NT2/D1 (cell line): Measurements from ENCODE around the gene LST1.

Source experiments
- DNase-seq: peaks from one replicate; pipeline ENCODE4 v3.0.0-alpha.2; 2011; ENCODE audit warnings: low read depth, low spot score
- H3K27me3 ChIP-seq: 2 replicates; pipeline ENCODE4 v1.6.0; 2011; ENCODE audit warnings: mild to moderate bottlenecking; ENCODE audit not compliant: insufficient read length, insufficient read depth
- H3K36me3 ChIP-seq: 2 replicates; pipeline ENCODE4 v1.6.1; 2011; ENCODE audit warnings: mild to moderate bottlenecking, low read length, mixed read lengths; ENCODE audit not compliant: insufficient read depth, insufficient read length
- H3K4me1 ChIP-seq: 2 replicates; pipeline ENCODE4 v1.5.1; 2011; ENCODE audit not compliant: insufficient read depth, insufficient read length
- H3K4me3 ChIP-seq: 2 replicates; pipeline ENCODE4 v1.5.1; 2011; ENCODE audit warnings: low read depth; ENCODE audit not compliant: insufficient read length
- H3K9ac ChIP-seq: 2 replicates; pipeline ENCODE4 v1.6.0; 2011; ENCODE audit warnings: low read depth; ENCODE audit not compliant: insufficient read length
- H3K9me3 ChIP-seq: 2 replicates; pipeline ENCODE4 v1.5.1; 2011; ENCODE audit warnings: mild to moderate bottlenecking, low read length; ENCODE audit not compliant: insufficient read depth
- SUZ12 ChIP-seq: IDR thresholded peaks from 2 replicates; pipeline ENCODE4 v1.6.1; 2011; ENCODE audit not compliant: insufficient read length, insufficient read depth; ENCODE audit errors: extremely low read depth
- YY1 ChIP-seq: IDR thresholded peaks from 2 replicates; pipeline ENCODE4 v1.6.1; 2011; ENCODE audit not compliant: insufficient read length, insufficient read depth
- ZNF274 ChIP-seq: IDR thresholded peaks from 2 replicates; pipeline ENCODE4 v1.6.1; 2011; ENCODE audit warnings: mild to moderate bottlenecking, low read depth, low read length

LST1 gene

DNA sequence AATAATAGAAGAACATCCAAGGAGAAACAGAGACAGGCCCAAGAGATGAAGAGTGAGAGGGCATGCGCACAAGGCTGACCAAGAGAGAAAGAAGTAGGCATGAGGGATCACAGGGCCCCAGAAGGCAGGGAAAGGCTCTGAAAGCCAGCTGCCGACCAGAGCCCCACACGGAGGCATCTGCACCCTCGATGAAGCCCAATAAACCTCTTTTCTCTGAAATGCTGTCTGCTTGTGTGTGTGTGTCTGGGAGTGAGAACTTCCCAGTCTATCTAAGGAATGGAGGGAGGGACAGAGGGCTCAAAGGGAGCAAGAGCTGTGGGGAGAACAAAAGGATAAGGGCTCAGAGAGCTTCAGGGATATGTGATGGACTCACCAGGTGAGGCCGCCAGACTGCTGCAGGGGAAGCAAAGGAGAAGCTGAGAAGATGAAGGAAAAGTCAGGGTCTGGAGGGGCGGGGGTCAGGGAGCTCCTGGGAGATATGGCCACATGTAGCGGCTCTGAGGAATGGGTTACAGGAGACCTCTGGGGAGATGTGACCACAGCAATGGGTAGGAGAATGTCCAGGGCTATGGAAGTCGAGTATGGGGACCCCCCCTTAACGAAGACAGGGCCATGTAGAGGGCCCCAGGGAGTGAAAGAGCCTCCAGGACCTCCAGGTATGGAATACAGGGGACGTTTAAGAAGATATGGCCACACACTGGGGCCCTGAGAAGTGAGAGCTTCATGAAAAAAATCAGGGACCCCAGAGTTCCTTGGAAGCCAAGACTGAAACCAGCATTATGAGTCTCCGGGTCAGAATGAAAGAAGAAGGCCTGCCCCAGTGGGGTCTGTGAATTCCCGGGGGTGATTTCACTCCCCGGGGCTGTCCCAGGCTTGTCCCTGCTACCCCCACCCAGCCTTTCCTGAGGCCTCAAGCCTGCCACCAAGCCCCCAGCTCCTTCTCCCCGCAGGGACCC, 11.7 kb upstream of the LST1 start:
- Histone ChIP-seq H3K4me1 (peaks cover 11% of the 10 kb centered on the region), H3K36me3 (peaks cover 3% of the 10 kb centered on the region), H3K9me3 (no peaks in the 10 kb centered on the region), H3K4me3 (no peak overlapping the region), H3K27me3 (no peaks in the 10 kb centered on the region), H3K9ac (no peak overlapping the region)
- no peak for DNase-seq
- TF ChIP-seq YY1 (no peak), ZNF274 (no peak), SUZ12 (no peak)

DNA sequence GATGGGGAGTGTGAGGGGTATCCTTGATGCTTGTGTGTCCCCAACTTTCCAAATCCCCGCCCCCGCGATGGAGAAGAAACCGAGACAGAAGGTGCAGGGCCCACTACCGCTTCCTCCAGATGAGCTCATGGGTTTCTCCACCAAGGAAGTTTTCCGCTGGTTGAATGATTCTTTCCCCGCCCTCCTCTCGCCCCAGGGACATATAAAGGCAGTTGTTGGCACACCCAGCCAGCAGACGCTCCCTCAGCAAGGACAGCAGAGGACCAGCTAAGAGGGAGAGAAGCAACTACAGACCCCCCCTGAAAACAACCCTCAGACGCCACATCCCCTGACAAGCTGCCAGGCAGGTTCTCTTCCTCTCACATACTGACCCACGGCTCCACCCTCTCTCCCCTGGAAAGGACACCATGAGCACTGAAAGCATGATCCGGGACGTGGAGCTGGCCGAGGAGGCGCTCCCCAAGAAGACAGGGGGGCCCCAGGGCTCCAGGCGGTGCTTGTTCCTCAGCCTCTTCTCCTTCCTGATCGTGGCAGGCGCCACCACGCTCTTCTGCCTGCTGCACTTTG, 10.7 kb upstream of the LST1 start, which contains the start of gene TNF:
TSS of gene TNF (plus strand) at position 231 of the 567 bp plus-strand sequence. CDS start at position 408, 177 bp downstream.
- DNase-seq, result no peak
- no peaks in the 10 kb centered on the region for H3K9me3 ChIP-seq
- TF ChIP-seq YY1 (no peak), SUZ12 (no peak), ZNF274 (no peak)
- H3K4me1 ChIP-seq, result peaks cover 12% of the 10 kb centered on the region
- H3K4me3 ChIP-seq, result no peak within 1 kb of the TSS
- peaks cover 3% of the 10 kb centered on the region for H3K36me3 ChIP-seq
- H3K27me3 ChIP-seq, result no peaks in the 10 kb centered on the region
- H3K9ac ChIP-seq, result no peak within 1 kb of the TSS

DNA sequence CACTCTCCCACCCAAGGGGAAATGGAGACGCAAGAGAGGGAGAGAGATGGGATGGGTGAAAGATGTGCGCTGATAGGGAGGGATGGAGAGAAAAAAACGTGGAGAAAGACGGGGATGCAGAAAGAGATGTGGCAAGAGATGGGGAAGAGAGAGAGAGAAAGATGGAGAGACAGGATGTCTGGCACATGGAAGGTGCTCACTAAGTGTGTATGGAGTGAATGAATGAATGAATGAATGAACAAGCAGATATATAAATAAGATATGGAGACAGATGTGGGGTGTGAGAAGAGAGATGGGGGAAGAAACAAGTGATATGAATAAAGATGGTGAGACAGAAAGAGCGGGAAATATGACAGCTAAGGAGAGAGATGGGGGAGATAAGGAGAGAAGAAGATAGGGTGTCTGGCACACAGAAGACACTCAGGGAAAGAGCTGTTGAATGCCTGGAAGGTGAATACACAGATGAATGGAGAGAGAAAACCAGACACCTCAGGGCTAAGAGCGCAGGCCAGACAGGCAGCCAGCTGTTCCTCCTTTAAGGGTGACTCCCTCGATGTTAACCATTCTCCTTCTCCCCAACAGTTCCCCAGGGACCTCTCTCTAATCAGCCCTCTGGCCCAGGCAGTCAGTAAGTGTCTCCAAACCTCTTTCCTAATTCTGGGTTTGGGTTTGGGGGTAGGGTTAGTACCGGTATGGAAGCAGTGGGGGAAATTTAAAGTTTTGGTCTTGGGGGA, 10.0 kb upstream of the LST1 start:
- no peak for TF ChIP-seq SUZ12
- no peak for TF ChIP-seq YY1
- no peak for TF ChIP-seq ZNF274
- DNase-seq, result no peak
- Histone ChIP-seq H3K4me1 (peaks cover 14% of the 10 kb centered on the region), H3K27me3 (no peaks in the 10 kb centered on the region), H3K4me3 (no peak overlapping the region), H3K36me3 (peaks cover 3% of the 10 kb centered on the region), H3K9ac (no peak overlapping the region), H3K9me3 (no peaks in the 10 kb centered on the region)

DNA sequence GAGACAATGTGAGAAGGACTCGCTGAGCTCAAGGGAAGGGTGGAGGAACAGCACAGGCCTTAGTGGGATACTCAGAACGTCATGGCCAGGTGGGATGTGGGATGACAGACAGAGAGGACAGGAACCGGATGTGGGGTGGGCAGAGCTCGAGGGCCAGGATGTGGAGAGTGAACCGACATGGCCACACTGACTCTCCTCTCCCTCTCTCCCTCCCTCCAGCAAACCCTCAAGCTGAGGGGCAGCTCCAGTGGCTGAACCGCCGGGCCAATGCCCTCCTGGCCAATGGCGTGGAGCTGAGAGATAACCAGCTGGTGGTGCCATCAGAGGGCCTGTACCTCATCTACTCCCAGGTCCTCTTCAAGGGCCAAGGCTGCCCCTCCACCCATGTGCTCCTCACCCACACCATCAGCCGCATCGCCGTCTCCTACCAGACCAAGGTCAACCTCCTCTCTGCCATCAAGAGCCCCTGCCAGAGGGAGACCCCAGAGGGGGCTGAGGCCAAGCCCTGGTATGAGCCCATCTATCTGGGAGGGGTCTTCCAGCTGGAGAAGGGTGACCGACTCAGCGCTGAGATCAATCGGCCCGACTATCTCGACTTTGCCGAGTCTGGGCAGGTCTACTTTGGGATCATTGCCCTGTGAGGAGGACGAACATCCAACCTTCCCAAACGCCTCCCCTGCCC, 9.0 kb upstream of the LST1 start:
- DNase-seq, result no peak
- Histone ChIP-seq H3K4me3 (no peak overlapping the region), H3K27me3 (no peaks in the 10 kb centered on the region), H3K9ac (no peak overlapping the region), H3K4me1 (peaks cover 18% of the 10 kb centered on the region), H3K36me3 (peaks cover 3% of the 10 kb centered on the region), H3K9me3 (no peaks in the 10 kb centered on the region)
- TF ChIP-seq ZNF274 (no peak), YY1 (no peak), SUZ12 (no peak)

DNA sequence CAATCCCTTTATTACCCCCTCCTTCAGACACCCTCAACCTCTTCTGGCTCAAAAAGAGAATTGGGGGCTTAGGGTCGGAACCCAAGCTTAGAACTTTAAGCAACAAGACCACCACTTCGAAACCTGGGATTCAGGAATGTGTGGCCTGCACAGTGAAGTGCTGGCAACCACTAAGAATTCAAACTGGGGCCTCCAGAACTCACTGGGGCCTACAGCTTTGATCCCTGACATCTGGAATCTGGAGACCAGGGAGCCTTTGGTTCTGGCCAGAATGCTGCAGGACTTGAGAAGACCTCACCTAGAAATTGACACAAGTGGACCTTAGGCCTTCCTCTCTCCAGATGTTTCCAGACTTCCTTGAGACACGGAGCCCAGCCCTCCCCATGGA, 8.5 kb upstream of the LST1 start:
- H3K9ac ChIP-seq, result no peak overlapping the region
- peaks cover 16% of the 10 kb centered on the region for H3K4me1 ChIP-seq
- H3K9me3 ChIP-seq, result no peaks in the 10 kb centered on the region
- H3K36me3 ChIP-seq, result peaks cover 3% of the 10 kb centered on the region
- no peaks in the 10 kb centered on the region for H3K27me3 ChIP-seq
- no peak overlapping the region for H3K4me3 ChIP-seq
- no peak for TF ChIP-seq SUZ12
- TF ChIP-seq YY1, result no peak
- no peak for TF ChIP-seq ZNF274
- no peak for DNase-seq

- Histone ChIP-seq H3K27me3 (no peaks in the 10 kb centered on the region), H3K9ac (no peak overlapping the region), H3K9me3 (no peaks in the 10 kb centered on the region), H3K36me3 (peaks cover 3% of the 10 kb centered on the region), H3K4me1 (peaks cover 13% of the 10 kb centered on the region), H3K4me3 (no peak overlapping the region)
- DNase-seq, result no peak
- TF ChIP-seq ZNF274 (no peak), SUZ12 (no peak), YY1 (no peak)
Observed at GRCh38 chr6:31578184-31579118, 7.6 kb upstream of the LST1 start.
